GM23338 (cell line): ENCODE data around the gene TMEM214. TPM values are rescaled to one million over a fixed set of nuclear protein-coding genes. Genes with fewer than 3 reads are reported as not detected.

Experiments
- ATAC-seq: fragments of 200-7000 bp; cut with Tn5 transposase; 3 replicates; pipeline ENCODE4 v1.9.1; 2020
- DNase-seq: peaks from one replicate; pipeline ENCODE4 v3.0.0-alpha.2; 2015; ENCODE audit warnings: low spot score
- H2AFZ ChIP-seq: fragments of 200-600 bp; sonication (generic); 2 replicates; pipeline ENCODE4 v1.8.0; 2016; ENCODE audit warnings: antibody characterized with exemption, mild to moderate bottlenecking, moderate library complexity
- H3F3A ChIP-seq: fragments of 200-600 bp; sonication (generic); replicated peaks from 2 replicates; pipeline ENCODE4 v1.8.0; 2017; ENCODE audit warnings: antibody characterized with exemption, mixed run types, low read depth
- H3K27ac ChIP-seq: fragments of 200-600 bp; sonication (generic); 2 replicates; pipeline ENCODE4 v1.6.1; 2016; ENCODE audit warnings: low read depth
- H3K27me3 ChIP-seq: fragments of 200-600 bp; sonication (generic); 2 replicates; pipeline ENCODE4 v1.8.0; 2016; ENCODE audit warnings: mild to moderate bottlenecking, mixed run types, moderate library complexity; ENCODE audit not compliant: insufficient read depth
- H3K36me3 ChIP-seq: fragments of 200-600 bp; sonication (generic); 2 replicates; pipeline ENCODE4 v1.8.0; 2016; ENCODE audit warnings: mild to moderate bottlenecking; ENCODE audit not compliant: insufficient read depth
- H3K4me1 ChIP-seq: fragments of 200-600 bp; sonication (generic); 2 replicates; pipeline ENCODE4 v1.8.0; 2016; ENCODE audit warnings: mild to moderate bottlenecking, moderate library complexity; ENCODE audit not compliant: insufficient read depth
- H3K4me2 ChIP-seq: fragments of 200-600 bp; sonication (generic); 2 replicates; pipeline ENCODE4 v1.7.1; 2017; ENCODE audit warnings: mixed run types
- H3K4me3 ChIP-seq: fragments of 200-600 bp; sonication (generic); 2 replicates; pipeline ENCODE4 v1.6.1; 2016; ENCODE audit warnings: mixed run types
- H3K79me2 ChIP-seq: fragments of 200-600 bp; sonication (generic); replicated peaks from 2 replicates; pipeline ENCODE4 v1.8.0; 2017; ENCODE audit warnings: mild to moderate bottlenecking; ENCODE audit not compliant: insufficient read depth
- H3K9me2 ChIP-seq: fragments of 200-600 bp; sonication (generic); 2 replicates; pipeline ENCODE4 v1.8.0; 2017; ENCODE audit not compliant: insufficient read depth
- H4K20me1 ChIP-seq: fragments of 200-600 bp; sonication (generic); replicated peaks from 2 replicates; pipeline ENCODE4 v1.8.0; 2017; ENCODE audit warnings: mild to moderate bottlenecking; ENCODE audit not compliant: insufficient read depth
- H3K27ac Mint-ChIP-seq: 2 replicates; pipeline ENCODE4 v1.8.0; 2020; ENCODE audit warnings: inconsistent platforms, mild to moderate bottlenecking, moderate library complexity, mixed read lengths
- H3K27me3 Mint-ChIP-seq: 3 replicates; pipeline ENCODE4 v1.8.0; 2022; ENCODE audit warnings: low read depth, mild to moderate bottlenecking, moderate library complexity, mixed read lengths, inconsistent platforms; ENCODE audit not compliant: insufficient read depth, poor library complexity
- H3K36me3 Mint-ChIP-seq: 3 replicates; pipeline ENCODE4 v1.8.0; 2021; ENCODE audit warnings: low read depth, mild to moderate bottlenecking, inconsistent platforms, moderate library complexity, mixed read lengths
- H3K4me1 Mint-ChIP-seq: 3 replicates; pipeline ENCODE4 v1.8.0; 2020; ENCODE audit warnings: mild to moderate bottlenecking, inconsistent platforms, mixed read lengths
- H3K4me3 Mint-ChIP-seq: 3 replicates; pipeline ENCODE4 v1.8.0; 2021; ENCODE audit warnings: moderate library complexity, mild to moderate bottlenecking, inconsistent platforms, mixed read lengths
- H3K9me3 Mint-ChIP-seq: 3 replicates; pipeline ENCODE4 v1.8.0; 2020; ENCODE audit warnings: moderate library complexity, mild to moderate bottlenecking, inconsistent platforms, mixed read lengths
- CTCF ChIP-seq, 2 experiments: fragments of 200-600 bp in 1 of 2; sonication (generic) in 1 of 2; conservative IDR thresholded peaks; 2 replicates each; pipeline versions ENCODE4 v1.5.1 to v1.6.1; 2016 to 2017; ENCODE audit warnings: antibody characterized with exemption in 2 of 2, low read depth in 2 of 2, mild to moderate bottlenecking in 2 of 2, moderate library complexity in 1 of 2
- EZH2 ChIP-seq: fragments of 200-600 bp; sonication (generic); IDR thresholded peaks from one replicate; pipeline ENCODE4 v1.8.0; 2017; ENCODE audit warnings: antibody characterized with exemption, mild to moderate bottlenecking, low read depth; ENCODE audit not compliant: unreplicated experiment
- JUNB ChIP-seq: IDR thresholded peaks from one replicate; pipeline ENCODE4 v1.6.1; 2016; ENCODE audit warnings: antibody characterized with exemption; ENCODE audit not compliant: unreplicated experiment
- NANOG ChIP-seq: IDR thresholded peaks from 2 replicates; pipeline ENCODE4 v1.6.1; 2016; ENCODE audit warnings: antibody characterized with exemption, borderline replicate concordance
- POLR2AphosphoS5 ChIP-seq: IDR thresholded peaks from 2 replicates; pipeline ENCODE4 v1.6.1; 2016; ENCODE audit warnings: antibody characterized with exemption, low read depth
- STAT1 ChIP-seq: IDR thresholded peaks from one replicate; pipeline ENCODE4 v1.6.1; 2016; ENCODE audit warnings: antibody characterized with exemption; ENCODE audit not compliant: unreplicated experiment
- ZNF114 ChIP-seq: fragments of 250-450 bp; sonication (Bioruptor Pico); IDR thresholded peaks from 2 replicates; pipeline ENCODE4 v1.5.0; 2020; ENCODE audit warnings: mild to moderate bottlenecking, moderate library complexity
- ZNF331 ChIP-seq: fragments of 250-450 bp; sonication (Bioruptor Pico); IDR thresholded peaks from 2 replicates; pipeline ENCODE4 v1.5.0; 2020; ENCODE audit warnings: low read depth, mild to moderate bottlenecking, moderate library complexity
- polyA plus RNA-seq: library from polyadenylated mRNA; unstranded; fragments of >200 nt; fragmentation: Nextera tagmentation; extraction: Ambion mirVana; gene quantifications from 2 replicates; pipeline ENCODE4 v1.2.1, GENCODE V29; 2016
- total RNA-seq: library from RNA; depleted of rRNA; stranded (reverse); fragments of >200 nt; shearing (Covaris generic); gene quantifications from 2 replicates; pipeline ENCODE4 v1.2.3, GENCODE V29; 2014
- TF ChIP-seq, protein P1 (sequence below): IDR thresholded peaks from one replicate; pipeline ENCODE4 v1.6.1; 2018; ENCODE audit warnings: antibody characterized with exemption; ENCODE audit not compliant: unreplicated experiment

Gene TMEM214
- total and polyA plus RNA-seq, 2 experiments from 2014 or later: 18.4 to 36.5 TPM

- Mint-ChIP-seq H3K9me3 (peaks cover 12% of the 10 kb centered on the region), H3K4me3 (peak overlapping the region; percentile 95), H3K27ac (peak overlapping the region; percentile 72; the same call in 1 of the 2 replicates), H3K4me1 (peaks cover 9% of the 10 kb centered on the region; the same call in 2 of the 3 replicates), H3K27me3 (peaks cover 23% of the 10 kb centered on the region), H3K36me3 (peaks cover 40% of the 10 kb centered on the region)
- H3F3A ChIP-seq: peaks cover 11% of the 10 kb centered on the region
- peaks cover 6% of the 10 kb centered on the region; the same call in 1 of the 2 replicates for H3K4me1 ChIP-seq
- peak overlapping the region; percentile 97 for H2AFZ ChIP-seq
- no peaks in the 10 kb centered on the region for H3K79me2 ChIP-seq
- TF ChIP-seq STAT1: no peak
- no peak for TF ChIP-seq NANOG
- TF ChIP-seq ZNF114 (CRISPR knock-in tag): no peak
- TF ChIP-seq EZH2: no peak
- TF ChIP-seq CTCF (conservative IDR thresholded peaks at IDR 0.05; ENCODE audit: low read depth in 2 of 2): no peak
- no peak for TF ChIP-seq ZNF331 (CRISPR knock-in tag)
- no peak for TF ChIP-seq JUNB
- 0 out of 2 replicates have a peak overlapping the region, but pooled peaks have one; percentile 42 for H3K27ac ChIP-seq
- peak overlapping the region; percentile 85 for H3K4me2 ChIP-seq
- H4K20me1 ChIP-seq: no peaks in the 10 kb centered on the region
- peak; percentile 48 for ATAC-seq
- no peaks in the 10 kb centered on the region for H3K9me2 ChIP-seq
- peak; percentile 86 for DNase-seq
- no peaks in the 10 kb centered on the region for H3K27me3 ChIP-seq
- H3K36me3 ChIP-seq: peaks cover 15% of the 10 kb centered on the region
- peak overlapping the region; percentile 99 for H3K4me3 ChIP-seq
Observed at GRCh38 chr2:27051902-27052645, 19.3 kb downstream of the TMEM214 start.

- H2AFZ ChIP-seq: no peak overlapping the region
- no peak for ATAC-seq
- H3K9me2 ChIP-seq: no peaks in the 10 kb centered on the region
- no peak for DNase-seq
- no peak overlapping the region for H3K27ac ChIP-seq
- H3K36me3 ChIP-seq: peaks cover 15% of the 10 kb centered on the region
- H3K79me2 ChIP-seq: no peaks in the 10 kb centered on the region
- Mint-ChIP-seq H3K4me1 (peaks cover 9% of the 10 kb centered on the region; the same call in 2 of the 3 replicates), H3K27ac (no peak overlapping the region), H3K4me3 (peak overlapping the region; percentile 95), H3K27me3 (peaks cover 21% of the 10 kb centered on the region), H3K9me3 (peaks cover 12% of the 10 kb centered on the region), H3K36me3 (peaks cover 49% of the 10 kb centered on the region)
- TF ChIP-seq ZNF114 (CRISPR knock-in tag) (no peak), STAT1 (no peak), NANOG (no peak), CTCF (conservative IDR thresholded peaks at IDR 0.05; ENCODE audit: low read depth in 2 of 2) (no peak), POLR2AphosphoS5 (no peak)
- TF ChIP-seq, protein P1, sequence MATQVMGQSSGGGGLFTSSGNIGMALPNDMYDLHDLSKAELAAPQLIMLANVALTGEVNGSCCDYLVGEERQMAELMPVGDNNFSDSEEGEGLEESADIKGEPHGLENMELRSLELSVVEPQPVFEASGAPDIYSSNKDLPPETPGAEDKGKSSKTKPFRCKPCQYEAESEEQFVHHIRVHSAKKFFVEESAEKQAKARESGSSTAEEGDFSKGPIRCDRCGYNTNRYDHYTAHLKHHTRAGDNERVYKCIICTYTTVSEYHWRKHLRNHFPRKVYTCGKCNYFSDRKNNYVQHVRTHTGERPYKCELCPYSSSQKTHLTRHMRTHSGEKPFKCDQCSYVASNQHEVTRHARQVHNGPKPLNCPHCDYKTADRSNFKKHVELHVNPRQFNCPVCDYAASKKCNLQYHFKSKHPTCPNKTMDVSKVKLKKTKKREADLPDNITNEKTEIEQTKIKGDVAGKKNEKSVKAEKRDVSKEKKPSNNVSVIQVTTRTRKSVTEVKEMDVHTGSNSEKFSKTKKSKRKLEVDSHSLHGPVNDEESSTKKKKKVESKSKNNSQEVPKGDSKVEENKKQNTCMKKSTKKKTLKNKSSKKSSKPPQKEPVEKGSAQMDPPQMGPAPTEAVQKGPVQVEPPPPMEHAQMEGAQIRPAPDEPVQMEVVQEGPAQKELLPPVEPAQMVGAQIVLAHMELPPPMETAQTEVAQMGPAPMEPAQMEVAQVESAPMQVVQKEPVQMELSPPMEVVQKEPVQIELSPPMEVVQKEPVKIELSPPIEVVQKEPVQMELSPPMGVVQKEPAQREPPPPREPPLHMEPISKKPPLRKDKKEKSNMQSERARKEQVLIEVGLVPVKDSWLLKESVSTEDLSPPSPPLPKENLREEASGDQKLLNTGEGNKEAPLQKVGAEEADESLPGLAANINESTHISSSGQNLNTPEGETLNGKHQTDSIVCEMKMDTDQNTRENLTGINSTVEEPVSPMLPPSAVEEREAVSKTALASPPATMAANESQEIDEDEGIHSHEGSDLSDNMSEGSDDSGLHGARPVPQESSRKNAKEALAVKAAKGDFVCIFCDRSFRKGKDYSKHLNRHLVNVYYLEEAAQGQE: no peak
- peaks cover 6% of the 10 kb centered on the region; the same call in 1 of the 2 replicates for H3K4me1 ChIP-seq
- H3K27me3 ChIP-seq: no peaks in the 10 kb centered on the region
- no peak overlapping the region for H3K4me2 ChIP-seq
- H3F3A ChIP-seq: peaks cover 14% of the 10 kb centered on the region
- H4K20me1 ChIP-seq: no peaks in the 10 kb centered on the region
- no peak overlapping the region for H3K4me3 ChIP-seq
Observed at GRCh38 chr2:27053321-27053720, 20.6 kb downstream of the TMEM214 start.
